Vagina (tissue), 2 donors: ENCODE measurements around the gene SERPINE2.

ENCODE experiments used
- POLR2AphosphoS5 ChIP-seq, 2 donors: sonication (generic); formaldehyde crosslinking; IDR thresholded peaks; one replicate each; pipeline ENCODE4 v1.9.0; 2017; ENCODE audit warnings: antibody characterized with exemption in 2 of 2, mild to moderate bottlenecking in 2 of 2, low read depth in 1 of 2; ENCODE audit not compliant: insufficient read depth in 1 of 2
- TF ChIP-seq, protein P1 (sequence below), 3 experiments: fragments of 450-650 bp in 2 of 3; fragments of 200-600 bp in 1 of 3; sonication (generic) in 1 of 3; IDR thresholded peaks; one replicate each; pipeline ENCODE4 v1.5.1; 2017 to 2019; ENCODE audit warnings: antibody characterized with exemption in 3 of 3, mild to moderate bottlenecking in 2 of 3, moderate library complexity in 2 of 3

DNA sequence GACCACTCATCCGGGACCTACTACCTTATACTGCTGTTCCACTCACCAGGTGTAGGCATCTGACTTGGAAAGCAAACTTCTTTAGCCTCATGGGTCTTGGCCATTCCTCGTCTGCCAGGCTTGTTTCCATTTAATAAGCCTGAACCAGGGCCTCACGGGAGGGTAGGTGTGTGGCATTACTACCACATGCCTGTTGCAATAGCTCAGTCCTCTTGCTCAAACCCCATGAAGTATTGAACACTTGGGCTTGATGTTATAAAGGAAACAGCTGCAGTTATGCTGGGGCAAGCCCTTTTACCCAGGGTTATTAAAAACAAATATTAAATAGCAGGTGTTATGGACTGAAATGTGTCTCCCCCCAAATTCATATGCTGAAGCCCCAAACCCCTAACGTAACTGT lies 60.6 kb downstream of the SERPINE2 start:
- TF ChIP-seq, protein P1, sequence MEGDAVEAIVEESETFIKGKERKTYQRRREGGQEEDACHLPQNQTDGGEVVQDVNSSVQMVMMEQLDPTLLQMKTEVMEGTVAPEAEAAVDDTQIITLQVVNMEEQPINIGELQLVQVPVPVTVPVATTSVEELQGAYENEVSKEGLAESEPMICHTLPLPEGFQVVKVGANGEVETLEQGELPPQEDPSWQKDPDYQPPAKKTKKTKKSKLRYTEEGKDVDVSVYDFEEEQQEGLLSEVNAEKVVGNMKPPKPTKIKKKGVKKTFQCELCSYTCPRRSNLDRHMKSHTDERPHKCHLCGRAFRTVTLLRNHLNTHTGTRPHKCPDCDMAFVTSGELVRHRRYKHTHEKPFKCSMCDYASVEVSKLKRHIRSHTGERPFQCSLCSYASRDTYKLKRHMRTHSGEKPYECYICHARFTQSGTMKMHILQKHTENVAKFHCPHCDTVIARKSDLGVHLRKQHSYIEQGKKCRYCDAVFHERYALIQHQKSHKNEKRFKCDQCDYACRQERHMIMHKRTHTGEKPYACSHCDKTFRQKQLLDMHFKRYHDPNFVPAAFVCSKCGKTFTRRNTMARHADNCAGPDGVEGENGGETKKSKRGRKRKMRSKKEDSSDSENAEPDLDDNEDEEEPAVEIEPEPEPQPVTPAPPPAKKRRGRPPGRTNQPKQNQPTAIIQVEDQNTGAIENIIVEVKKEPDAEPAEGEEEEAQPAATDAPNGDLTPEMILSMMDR (IDR thresholded peaks at IDR 0.05), result no peak
- TF ChIP-seq POLR2AphosphoS5 (IDR thresholded peaks at IDR 0.05; ENCODE audit: insufficient read depth in 1 of 2, low read depth in 1 of 2), result no peak
